Keratinocyte (primary cell): Measurements from ENCODE around the gene DKK3. TPM values are rescaled to one million over a fixed set of nuclear protein-coding genes. Genes with fewer than 3 reads are reported as not detected.

Source experiments
- DNase-seq: peaks from one replicate; pipeline ENCODE4 v3.0.0-alpha.2; 2011; ENCODE audit warnings: low read depth, missing footprints, low spot score
- FAIRE-seq: peaks from 2 replicates; lab custom pipeline; 2011; peaks lifted over from hg19 to GRCh38; lab: Jason Lieb, UNC
- H2AFZ ChIP-seq: 2 replicates; pipeline ENCODE4 v1.6.0; 2012; ENCODE audit warnings: low read length, control low read depth, inconsistent platforms; ENCODE audit not compliant: control insufficient read depth
- H3K27ac ChIP-seq: 2 replicates; pipeline ENCODE4 v1.5.1; 2011; ENCODE audit warnings: low read length; ENCODE audit not compliant: control insufficient read depth, insufficient read depth
- H3K27me3 ChIP-seq: 3 replicates; pipeline ENCODE4 v1.6.0; 2011; ENCODE audit warnings: low read length; ENCODE audit not compliant: control insufficient read depth, insufficient read depth; ENCODE audit errors: extremely low read depth
- H3K36me3 ChIP-seq, 2 experiments: 2 replicates in 1 of 2; 3 replicates in 1 of 2; pipeline ENCODE4 v1.5.1; 2011; ENCODE audit warnings: low read length in 2 of 2, mild to moderate bottlenecking in 1 of 2; ENCODE audit not compliant: control insufficient read depth in 2 of 2, insufficient read depth in 2 of 2; ENCODE audit errors: extremely low read depth in 1 of 2
- H3K4me1 ChIP-seq: 3 replicates; pipeline ENCODE4 v1.5.1; 2011; ENCODE audit warnings: low read length; ENCODE audit not compliant: control insufficient read depth, insufficient read depth; ENCODE audit errors: extremely low read depth
- H3K4me2 ChIP-seq: 3 replicates; pipeline ENCODE4 v1.6.0; 2011; ENCODE audit warnings: low read depth, low read length; ENCODE audit not compliant: control insufficient read depth, insufficient read depth; ENCODE audit errors: extremely low read depth
- H3K4me3 ChIP-seq, 3 experiments: fragments of 200-600 bp in 1 of 3; sonication (generic) in 1 of 3; 2 replicates in 2 of 3; 3 replicates in 1 of 3; pipeline ENCODE4 v1.5.1; 2011 to 2016; ENCODE audit warnings: low read length in 3 of 3, mild to moderate bottlenecking in 3 of 3, control low read depth in 2 of 3, inconsistent platforms in 1 of 3, low read depth in 1 of 3, mixed read lengths in 1 of 3, mixed run types in 1 of 3, moderate library complexity in 1 of 3; ENCODE audit not compliant: control insufficient read depth in 2 of 3, insufficient read depth in 2 of 3; ENCODE audit errors: extremely low read depth in 1 of 3
- H3K79me2 ChIP-seq: 2 replicates; pipeline ENCODE4 v1.6.0; 2012; ENCODE audit warnings: low read length; ENCODE audit not compliant: control insufficient read depth, insufficient read depth
- H3K9ac ChIP-seq: 3 replicates; pipeline ENCODE4 v1.6.0; 2011; ENCODE audit warnings: low read length; ENCODE audit not compliant: control insufficient read depth, insufficient read depth; ENCODE audit errors: extremely low read depth
- H3K9me1 ChIP-seq: 3 replicates; pipeline ENCODE4 v1.6.0; 2011; ENCODE audit warnings: low read length; ENCODE audit not compliant: control insufficient read depth, insufficient read depth; ENCODE audit errors: extremely low read depth
- H3K9me3 ChIP-seq: 2 replicates; pipeline ENCODE4 v1.5.1; 2012; ENCODE audit warnings: low read depth, low read length; ENCODE audit not compliant: control insufficient read depth
- H4K20me1 ChIP-seq: 3 replicates; pipeline ENCODE4 v1.6.0; 2011; ENCODE audit warnings: low read length; ENCODE audit not compliant: control insufficient read depth, insufficient read depth; ENCODE audit errors: extremely low read depth
- CTCF ChIP-seq, 3 experiments: IDR thresholded peaks in 1 of 3; conservative IDR thresholded peaks in 1 of 3; optimal IDR thresholded peaks in 1 of 3; 2 replicates in 2 of 3; 3 replicates in 1 of 3; pipeline versions ENCODE3 to v1.5.1; 2011; ENCODE audit warnings: low read length in 3 of 3, mild to moderate bottlenecking in 3 of 3, moderate library complexity in 2 of 3, control low read depth in 1 of 3, inconsistent platforms in 1 of 3; ENCODE audit not compliant: insufficient read depth in 2 of 3; ENCODE audit errors: extremely low read depth in 1 of 3
- EZH2 ChIP-seq: IDR thresholded peaks from one replicate; pipeline ENCODE4 v1.6.1; 2012; ENCODE audit warnings: inconsistent platforms, mild to moderate bottlenecking, low read length, moderate library complexity
- dilution Hi-C: fragments of 300-500 bp; cut with MboI; formaldehyde crosslinking; loops from one replicate; pipeline ENCODE4 v1.7.0; 2020; ENCODE audit warnings: low sequenced_read_pairs; ENCODE audit not compliant: extremely low pct_ligation_motif_present
- polyA plus RNA-seq, 5 experiments: library from polyadenylated mRNA; depleted of rRNA in 3 of 5; stranded (reverse) in 3 of 5; stranded (forward) in 1 of 5; unstranded in 1 of 5; fragments of >200 nt; gene quantifications; 1 replicate in 1 of 5; 2 replicates in 3 of 5; 3 replicates in 1 of 5; pipeline versions ENCODE4 v1.2.1 to v1.2.3, GENCODE V29; 2011 to 2012; ENCODE audit warnings: missing spikeins in 2 of 5, low read depth in 1 of 5, low replicate concordance in 1 of 5

DKK3 gene
- polyA plus RNA-seq, 1 donor (not counting 4 experiments of a cell fraction or from before 2014, with no cell fraction given) = 712 TPM

- no peaks in the 10 kb centered on the region for H3K9me1 ChIP-seq
Observed at GRCh38 chr11:11958403-11959231, 49.8 kb downstream of the DKK3 start.

DNA sequence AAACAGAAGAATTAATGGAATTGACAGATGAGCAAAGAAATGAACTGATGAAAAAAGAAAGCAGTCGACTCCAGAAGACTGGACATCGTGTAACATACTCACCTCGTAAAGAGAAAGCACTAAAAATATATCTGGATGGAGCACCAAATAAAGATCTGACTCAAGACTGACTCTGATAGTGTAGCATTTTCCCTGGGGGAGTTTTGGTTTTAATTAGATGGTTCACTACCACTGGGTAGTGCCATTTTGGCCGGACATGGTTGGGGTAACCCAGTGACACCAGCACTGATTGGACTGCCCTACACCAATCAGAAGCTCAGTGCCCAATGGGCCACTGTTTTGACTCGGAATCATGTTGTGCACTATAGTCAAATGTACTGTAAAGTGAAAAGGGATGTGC is 52.4 kb downstream of the DKK3 start:
- Histone ChIP-seq H3K4me3 (no peak overlapping the region), H3K4me1 (peaks cover 1% of the 10 kb centered on the region), H3K27ac (no peak overlapping the region), H3K36me3 (peaks cover 10 to 11% of the 10 kb centered on the region in 2 experiments), H3K4me2 (no peak overlapping the region), H2AFZ (no peak overlapping the region), H4K20me1 (no peaks in the 10 kb centered on the region), H3K27me3 (no peaks in the 10 kb centered on the region), H3K79me2 (no peaks in the 10 kb centered on the region), H3K9me1 (no peaks in the 10 kb centered on the region), H3K9me3 (no peaks in the 10 kb centered on the region), H3K9ac (no peak overlapping the region)
- FAIRE-seq (no peak), DNase-seq (no peak)
- TF ChIP-seq CTCF (optimal IDR thresholded peaks at IDR 0.05 in 1 of 3, IDR thresholded peaks at IDR 0.05 in 1 of 3, conservative IDR thresholded peaks at IDR 0.05 in 1 of 3; ENCODE audit: extremely low read depth in 1 of 3, insufficient read depth in 2 of 3, low read length in 3 of 3) = no peak
- TF ChIP-seq EZH2 = no peak
- dilution Hi-C loops = no loop called here

More at GRCh38 chr11:11958403-11959231, 49.8 kb downstream of the DKK3 start:
- FAIRE-seq = no peak
- Histone ChIP-seq H3K9me3 (no peaks in the 10 kb centered on the region), H2AFZ (no peak overlapping the region), H3K27me3 (no peaks in the 10 kb centered on the region), H3K4me1 (peaks cover 16% of the 10 kb centered on the region), H3K79me2 (no peaks in the 10 kb centered on the region), H3K4me2 (no peak overlapping the region), H3K36me3 (peaks cover 10 to 20% of the 10 kb centered on the region in 2 experiments), H3K4me3 (no peak overlapping the region), H3K27ac (no peak overlapping the region), H3K9ac (no peak overlapping the region), H4K20me1 (no peaks in the 10 kb centered on the region)
- no peak for TF ChIP-seq EZH2
- no peak for TF ChIP-seq CTCF (optimal IDR thresholded peaks at IDR 0.05 in 1 of 3, IDR thresholded peaks at IDR 0.05 in 1 of 3, conservative IDR thresholded peaks at IDR 0.05 in 1 of 3; ENCODE audit: extremely low read depth in 1 of 3, insufficient read depth in 2 of 3, low read length in 3 of 3)
- dilution Hi-C loops = no loop called here
- DNase-seq = no peak
